ENCODE measurements around the gene HSP90AA1.
"Not testable (repeated sequence)": the region's sequence is repeated elsewhere in the genome, so short reads cannot be mapped to it uniquely, and the experiment has no call there.

HSP90AA1 gene

GRCh38 chr14:102084931-102085330 is 1.9 kb downstream of the HSP90AA1 start:
- ATAC-seq (no peak), DNase-seq (ENCODE audit: low spot score in 2 of 2) (no peak)
- Mint-ChIP-seq H3K27ac (peak overlapping the region; percentile 58), H3K36me3 (peaks cover 92% of the 10 kb centered on the region), H3K9me3 (no peaks in the 10 kb centered on the region), H3K4me1 (peaks cover 66% of the 10 kb centered on the region), H3K4me3 (peak overlapping the region; percentile 69)

DNA sequence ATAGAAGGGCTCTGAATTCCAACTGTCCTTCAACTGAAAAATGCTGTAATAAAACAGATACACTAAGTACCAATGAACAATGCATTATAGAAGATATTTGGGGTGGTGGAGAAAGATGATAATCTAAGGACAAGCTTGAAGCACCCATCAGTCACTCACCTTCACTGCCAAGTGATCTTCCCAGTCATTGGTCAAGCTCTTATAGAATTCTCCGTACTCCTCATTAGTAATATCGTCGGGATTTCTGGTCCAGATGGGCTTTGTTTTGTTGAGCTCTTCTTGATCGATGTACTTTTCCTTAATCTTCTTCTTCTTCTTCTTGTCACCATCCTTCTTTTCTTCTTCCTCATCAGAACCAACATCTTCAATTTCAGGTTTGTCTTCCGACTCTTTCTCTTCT is 2.3 kb downstream of the HSP90AA1 start:
- ATAC-seq: not testable (repeated sequence)
- H3K4me3 Mint-ChIP-seq: peak overlapping the region; percentile 69

DNA sequence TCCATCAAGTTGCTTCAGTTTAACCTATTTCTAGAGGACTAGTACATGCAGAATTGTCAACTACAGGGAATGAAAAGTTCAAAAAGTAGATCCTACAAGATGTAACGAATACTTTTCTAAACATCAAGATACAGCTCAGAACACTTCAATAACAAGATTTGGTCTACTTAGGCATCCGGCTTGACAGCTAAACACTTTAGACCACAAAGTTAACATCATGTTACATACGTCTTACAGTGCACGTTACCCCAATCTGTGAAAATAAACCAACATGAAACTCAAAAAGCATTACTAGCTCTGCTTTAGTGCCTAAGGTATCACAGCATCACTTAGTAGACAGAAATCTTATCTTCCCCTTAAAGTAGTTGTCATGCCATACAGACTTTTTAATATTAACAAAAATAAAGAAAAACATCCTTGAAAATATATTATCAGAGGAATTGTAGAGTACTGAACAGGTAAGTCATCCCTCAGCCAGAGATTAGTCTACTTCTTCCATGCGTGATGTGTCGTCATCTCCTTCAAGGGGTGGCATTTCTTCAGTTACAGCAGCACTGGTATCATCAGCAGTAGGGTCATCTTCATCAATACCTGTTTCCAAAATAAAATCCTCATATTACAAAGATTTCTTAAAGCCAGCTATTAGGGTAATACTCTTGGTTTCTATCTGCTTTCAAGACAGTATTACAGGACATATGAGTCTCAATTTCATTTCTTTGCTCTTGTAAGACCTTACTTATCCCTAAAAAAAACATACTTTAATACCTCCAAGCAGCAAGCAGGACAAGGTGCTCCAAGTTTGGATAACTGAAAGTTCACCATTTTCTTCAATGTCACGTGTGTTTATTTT is 5.4 kb downstream of the HSP90AA1 start:
- ATAC-seq (no peak), DNase-seq (ENCODE audit: low spot score in 2 of 2) (no peak)
- H3K4me1 Mint-ChIP-seq: peaks cover 53% of the 10 kb centered on the region
- H3K27ac Mint-ChIP-seq: peak overlapping the region; percentile 58
- H3K4me3 Mint-ChIP-seq: peak overlapping the region; percentile 69
- H3K36me3 Mint-ChIP-seq: peaks cover 99% of the 10 kb centered on the region
- no peaks in the 10 kb centered on the region for H3K9me3 Mint-ChIP-seq

More for the DNA sequence above, 2.3 kb downstream of the HSP90AA1 start:
- peaks cover 95% of the 10 kb centered on the region for H3K36me3 Mint-ChIP-seq
- H3K27ac Mint-ChIP-seq: peak overlapping the region; percentile 58
- H3K4me1 Mint-ChIP-seq: peaks cover 62% of the 10 kb centered on the region
- H3K9me3 Mint-ChIP-seq; DNase-seq (ENCODE audit: low spot score in 2 of 2): not testable (repeated sequence)

- DNase-seq (ENCODE audit: low spot score in 2 of 2) (no peak), ATAC-seq (no peak)
- peaks cover 49% of the 10 kb centered on the region for H3K4me1 Mint-ChIP-seq
- peaks cover 95% of the 10 kb centered on the region for H3K36me3 Mint-ChIP-seq
- no peak overlapping the region for H3K27ac Mint-ChIP-seq
- no peak overlapping the region for H3K4me3 Mint-ChIP-seq
- H3K9me3 Mint-ChIP-seq: no peaks in the 10 kb centered on the region
These were observed 6.4 kb downstream of the HSP90AA1 start for GRCh38 chr14:102080183-102081080.

- H3K9me3 Mint-ChIP-seq: no peaks in the 10 kb centered on the region
- DNase-seq (ENCODE audit: low spot score in 2 of 2): no peak
- H3K4me1 Mint-ChIP-seq: peaks cover 42% of the 10 kb centered on the region
- ATAC-seq: no peak
- H3K4me3 Mint-ChIP-seq: no peak overlapping the region
- peaks cover 87% of the 10 kb centered on the region for H3K36me3 Mint-ChIP-seq
- no peak overlapping the region for H3K27ac Mint-ChIP-seq
These were observed 7.2 kb downstream of the HSP90AA1 start for GRCh38 chr14:102079700-102079979.

DNA sequence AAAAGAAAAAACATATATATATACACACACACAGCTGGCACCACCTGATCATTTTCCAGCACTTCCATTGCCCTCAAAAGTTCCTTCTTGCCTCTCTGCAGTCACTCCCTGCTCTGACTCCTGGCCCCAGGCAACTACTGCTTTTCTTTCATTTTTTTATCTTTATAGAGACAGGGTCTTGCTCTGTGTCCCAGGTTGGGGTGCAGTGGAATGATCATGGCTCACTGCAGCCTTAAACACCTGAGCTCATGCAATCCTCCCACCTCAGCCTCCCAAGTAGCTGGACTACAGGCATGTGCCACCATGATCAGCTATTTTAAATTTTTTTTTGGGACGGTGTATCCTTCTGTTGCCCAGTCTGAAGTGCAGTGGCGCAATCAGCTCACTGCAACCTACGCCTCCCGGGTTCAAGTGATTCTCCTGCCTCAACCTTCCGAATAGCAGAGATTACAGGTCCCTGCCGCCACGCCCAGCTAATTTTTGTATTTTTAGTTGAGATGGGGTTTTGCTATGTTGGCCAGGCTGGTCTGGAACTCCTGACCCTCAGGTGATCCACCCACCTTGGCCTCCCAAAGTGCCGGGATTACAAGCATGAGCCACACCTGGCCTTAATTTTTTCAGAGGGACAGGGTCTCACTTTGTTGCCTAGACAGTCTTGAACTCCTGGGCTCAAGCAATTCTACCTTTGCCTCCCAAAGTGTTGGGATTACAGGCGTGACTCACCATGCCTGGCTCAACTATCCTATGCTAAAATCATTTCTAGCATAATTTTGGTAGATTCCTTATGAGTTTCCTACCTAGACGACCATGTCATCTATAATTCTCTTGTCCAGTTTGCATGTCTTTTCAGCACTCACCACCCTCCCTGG is 7.8 kb downstream of the HSP90AA1 start:
- Mint-ChIP-seq H3K36me3 (peaks cover 82% of the 10 kb centered on the region), H3K9me3 (no peaks in the 10 kb centered on the region), H3K27ac (peak overlapping the region; percentile 11), H3K4me3 (no peak overlapping the region), H3K4me1 (peaks cover 38% of the 10 kb centered on the region)
- DNase-seq (ENCODE audit: low spot score in 2 of 2): no peak
- peak; percentile 3 for ATAC-seq

DNA sequence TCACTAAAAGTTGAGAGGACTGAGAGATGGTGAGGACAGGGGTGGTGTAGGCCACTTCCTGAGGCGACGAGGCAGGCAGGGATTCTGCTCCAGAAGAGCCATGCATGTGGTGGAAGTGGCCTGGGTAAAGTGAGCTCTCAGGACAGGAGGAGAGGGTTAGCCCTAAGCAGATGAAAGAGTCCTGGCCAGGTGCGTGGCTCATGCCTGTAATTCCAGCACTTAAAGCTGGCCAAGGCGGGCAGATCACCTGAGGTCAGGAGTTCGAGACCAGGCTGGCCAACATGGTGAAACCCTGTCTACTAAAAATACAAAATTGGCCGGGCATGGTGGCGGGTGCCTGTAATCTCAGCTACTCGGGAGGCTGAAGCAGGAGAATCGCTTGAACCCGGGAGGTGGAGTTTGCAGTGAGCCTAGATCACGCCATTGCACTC is 8.5 kb downstream of the HSP90AA1 start:
- DNase-seq (ENCODE audit: low spot score in 2 of 2); H3K4me3 Mint-ChIP-seq; H3K9me3 Mint-ChIP-seq: not testable (repeated sequence)
- peaks cover 75% of the 10 kb centered on the region for H3K36me3 Mint-ChIP-seq
- peak overlapping the region; percentile 11 for H3K27ac Mint-ChIP-seq
- H3K4me1 Mint-ChIP-seq: peaks cover 31% of the 10 kb centered on the region
- ATAC-seq: peak; percentile 22

DNA sequence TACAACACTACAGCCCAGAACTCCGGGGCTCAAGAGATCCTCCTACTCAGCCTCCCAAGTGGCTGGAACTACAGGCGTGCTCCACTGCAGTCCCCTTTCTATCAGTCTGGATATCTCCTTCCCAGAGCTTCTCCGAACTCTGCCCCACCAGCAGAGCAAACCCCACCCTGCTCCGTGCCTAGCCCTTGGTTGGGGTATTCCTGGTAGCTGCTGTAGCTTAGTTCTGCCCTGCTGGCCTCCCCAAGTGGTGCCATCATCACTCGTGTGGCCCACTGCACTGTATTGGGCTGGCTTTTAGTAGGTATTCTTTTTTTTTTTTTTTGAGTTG is 9.5 kb downstream of the HSP90AA1 start:
- peaks cover 65% of the 10 kb centered on the region for H3K36me3 Mint-ChIP-seq
- peaks cover 21% of the 10 kb centered on the region for H3K4me1 Mint-ChIP-seq
- no peaks in the 10 kb centered on the region for H3K9me3 Mint-ChIP-seq
- no peak for DNase-seq (ENCODE audit: low spot score in 2 of 2)
- H3K4me3 Mint-ChIP-seq: no peak overlapping the region
- ATAC-seq: peak; percentile 29
- peak overlapping the region; percentile 11 for H3K27ac Mint-ChIP-seq

DNA sequence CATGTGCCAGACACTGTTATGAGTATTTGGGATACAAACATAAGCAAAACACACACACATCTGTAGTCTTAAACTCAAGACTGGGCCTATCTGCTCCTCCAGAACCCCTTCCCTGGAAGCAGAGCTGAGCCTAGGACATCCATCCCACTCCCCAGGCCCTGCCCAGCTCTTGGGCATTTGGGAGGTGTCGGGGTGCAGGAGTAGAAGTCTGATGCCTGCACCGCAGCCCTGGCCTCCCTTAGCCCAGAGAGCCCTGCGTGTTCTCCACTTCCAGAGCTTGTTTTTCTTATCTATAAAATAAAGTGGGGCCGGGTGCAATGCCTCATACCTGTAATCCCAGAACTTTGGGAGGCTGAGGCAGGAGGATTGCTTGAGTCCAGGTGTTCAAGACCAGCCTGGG is 11.7 kb downstream of the HSP90AA1 start:
- peaks cover 43% of the 10 kb centered on the region for H3K36me3 Mint-ChIP-seq
- H3K9me3 Mint-ChIP-seq: no peaks in the 10 kb centered on the region
- H3K4me1 Mint-ChIP-seq: peaks cover 17% of the 10 kb centered on the region
- H3K27ac Mint-ChIP-seq: no peak overlapping the region
- H3K4me3 Mint-ChIP-seq: no peak overlapping the region
- DNase-seq (ENCODE audit: low spot score in 2 of 2): no peak
- ATAC-seq: no peak

DNA sequence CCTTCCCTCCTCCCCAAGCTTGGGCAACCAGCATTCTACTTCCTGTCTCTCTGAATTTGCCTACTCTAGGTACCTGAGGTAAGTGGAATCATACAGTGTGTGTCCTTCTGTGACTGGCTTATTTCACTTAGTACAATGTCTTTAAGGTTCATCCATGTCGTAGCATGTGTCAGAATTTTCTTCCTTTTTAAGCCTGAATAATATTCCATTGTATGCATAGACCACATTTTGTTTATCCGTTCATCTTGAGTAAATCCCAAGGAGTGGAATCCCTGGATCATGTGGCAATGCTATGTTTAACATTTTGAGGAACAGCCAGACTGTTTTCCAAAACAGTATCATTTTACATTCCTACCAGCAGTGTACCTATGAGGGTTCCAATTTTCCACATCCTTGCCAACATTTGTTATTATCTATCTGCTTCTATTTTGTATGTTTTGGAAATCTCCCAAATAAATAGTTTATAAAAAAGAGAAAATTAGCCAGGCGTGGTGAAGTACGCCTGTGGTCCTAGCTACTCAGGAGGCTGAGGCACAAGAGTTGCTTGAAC is 12.4 kb downstream of the HSP90AA1 start:
- no peak for DNase-seq (ENCODE audit: low spot score in 2 of 2)
- Mint-ChIP-seq H3K4me1 (peaks cover 17% of the 10 kb centered on the region), H3K4me3 (no peak overlapping the region), H3K9me3 (no peaks in the 10 kb centered on the region), H3K27ac (peak overlapping the region; percentile 12), H3K36me3 (peaks cover 36% of the 10 kb centered on the region)
- no peak for ATAC-seq

DNA sequence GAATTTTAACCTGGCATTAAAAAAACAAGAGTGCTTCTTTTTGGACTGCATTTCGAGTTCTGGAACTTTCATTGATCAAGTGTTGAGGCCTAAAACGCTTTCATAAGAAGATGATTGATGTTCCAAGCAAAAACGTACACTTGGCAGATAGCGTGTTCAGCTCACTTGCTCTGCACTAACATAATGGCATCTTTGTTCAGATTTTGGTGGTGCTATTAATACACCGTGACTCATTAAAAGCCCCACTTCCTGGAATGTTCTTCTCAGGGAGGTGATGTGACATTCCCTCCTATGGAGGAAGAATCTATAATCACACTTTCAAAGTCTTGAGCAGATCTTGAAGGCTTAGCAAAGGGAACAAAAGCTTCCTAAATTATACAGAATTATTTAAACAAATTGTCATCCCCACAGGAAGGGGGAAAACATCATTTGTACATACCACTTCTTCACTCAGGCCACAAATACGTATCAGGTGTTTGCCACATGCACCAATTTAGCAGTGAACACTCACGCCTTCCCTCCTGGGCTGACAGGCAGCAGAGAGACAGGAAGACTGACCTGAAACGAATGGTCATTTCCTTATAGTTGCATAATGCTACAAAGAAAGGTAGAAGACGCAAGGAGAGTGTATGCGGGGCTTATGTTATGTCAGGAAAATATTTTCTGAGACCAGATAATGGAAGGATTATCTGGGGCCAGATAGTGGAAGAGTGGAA is 15.4 kb downstream of the HSP90AA1 start:
- Mint-ChIP-seq H3K4me1 (peaks cover 14% of the 10 kb centered on the region), H3K9me3 (no peaks in the 10 kb centered on the region), H3K36me3 (peaks cover 7% of the 10 kb centered on the region), H3K27ac (peak overlapping the region; percentile 8), H3K4me3 (no peak overlapping the region)
- DNase-seq (ENCODE audit: low spot score in 2 of 2) (no peak), ATAC-seq (no peak)

GRCh38 chr14:102066041-102066451 is 20.8 kb downstream of the HSP90AA1 start:
- DNase-seq (ENCODE audit: low spot score in 2 of 2): no peak
- peak; percentile 39 for ATAC-seq
- H3K4me3 Mint-ChIP-seq: no peak overlapping the region
- no peak overlapping the region for H3K27ac Mint-ChIP-seq
- no peaks in the 10 kb centered on the region for H3K9me3 Mint-ChIP-seq
- no peaks in the 10 kb centered on the region for H3K36me3 Mint-ChIP-seq
- peaks cover 7% of the 10 kb centered on the region for H3K4me1 Mint-ChIP-seq

- Mint-ChIP-seq H3K4me1 (peaks cover 12% of the 10 kb centered on the region), H3K27ac (peak overlapping the region; percentile 18)
- not testable (repeated sequence) for ATAC-seq; H3K36me3 Mint-ChIP-seq; DNase-seq (ENCODE audit: low spot score in 2 of 2); H3K9me3 Mint-ChIP-seq; H3K4me3 Mint-ChIP-seq
These were observed 22.3 kb downstream of the HSP90AA1 start for GRCh38 chr14:102064590-102064989.

- peaks cover 12% of the 10 kb centered on the region for H3K4me1 Mint-ChIP-seq
- no peak for ATAC-seq
- H3K4me3 Mint-ChIP-seq: no peak overlapping the region
- no peak for DNase-seq (ENCODE audit: low spot score in 2 of 2)
- H3K36me3 Mint-ChIP-seq: peaks cover 5% of the 10 kb centered on the region
- H3K9me3 Mint-ChIP-seq: no peaks in the 10 kb centered on the region
- peak overlapping the region; percentile 18 for H3K27ac Mint-ChIP-seq
These were observed 22.9 kb downstream of the HSP90AA1 start for GRCh38 chr14:102063808-102064429.
